Neuronal stem cell (in vitro differentiated cells): ENCODE measurements around the gene EXOC3L4.

Experiments used
- DNase-seq: peaks from one replicate; pipeline ENCODE4 v3.0.0-alpha.2; 2013; ENCODE audit warnings: low spot score
- H2AFZ ChIP-seq: one replicate; pipeline ENCODE4 v1.6.1; 2013; ENCODE audit warnings: mild to moderate bottlenecking, low read length, inconsistent platforms
- H2AK5ac ChIP-seq: 2 replicates; pipeline ENCODE4 v1.6.1; 2013; ENCODE audit warnings: low read depth, mild to moderate bottlenecking, inconsistent platforms, low read length, moderate library complexity, mixed read lengths
- H2BK120ac ChIP-seq: 2 replicates; pipeline ENCODE4 v1.6.1; 2013; ENCODE audit warnings: low read depth, mild to moderate bottlenecking, inconsistent platforms, low read length, moderate library complexity, mixed read lengths
- H2BK12ac ChIP-seq: one replicate; pipeline ENCODE4 v1.6.1; 2013; ENCODE audit warnings: low read length, inconsistent platforms
- H2BK15ac ChIP-seq: 2 replicates; pipeline ENCODE4 v1.6.1; 2013; ENCODE audit warnings: mild to moderate bottlenecking, low read length, inconsistent platforms, mixed read lengths
- H2BK5ac ChIP-seq: one replicate; pipeline ENCODE4 v1.6.1; 2013; ENCODE audit warnings: inconsistent platforms, mild to moderate bottlenecking, low read length, moderate library complexity
- H3K14ac ChIP-seq: one replicate; pipeline ENCODE4 v1.6.1; 2013; ENCODE audit warnings: low read length, inconsistent platforms
- H3K18ac ChIP-seq: 2 replicates; pipeline ENCODE4 v1.6.1; 2013; ENCODE audit warnings: low read length, inconsistent platforms
- H3K23ac ChIP-seq: 2 replicates; pipeline ENCODE4 v1.6.1; 2013; ENCODE audit warnings: low read depth, mild to moderate bottlenecking, mixed read lengths, low read length, inconsistent platforms; ENCODE audit not compliant: poor library complexity
- H3K27ac ChIP-seq: replicated peaks from 3 replicates; pipeline ENCODE4 v1.5.1; 2013; ENCODE audit warnings: low read length, inconsistent platforms
- H3K27me3 ChIP-seq, 3 experiments: 2 replicates each; pipeline ENCODE4 v1.6.1; 2013; ENCODE audit warnings: low read length in 3 of 3, mild to moderate bottlenecking in 2 of 3, inconsistent platforms in 1 of 3, low read depth in 1 of 3, mixed read lengths in 1 of 3, moderate library complexity in 1 of 3; ENCODE audit not compliant: control insufficient read depth in 3 of 3, insufficient read depth in 3 of 3
- H3K36me3 ChIP-seq, 2 donors: replicated peaks in 1 of 2; 2 replicates each; pipeline ENCODE4 v1.6.1; 2013; ENCODE audit warnings: low read length in 2 of 2; ENCODE audit not compliant: control insufficient read depth in 2 of 2, insufficient read depth in 2 of 2
- H3K4ac ChIP-seq: 2 replicates; pipeline ENCODE4 v1.6.1; 2013; ENCODE audit warnings: inconsistent platforms, mild to moderate bottlenecking, low read length, moderate library complexity
- H3K4me1 ChIP-seq, 2 donors: 1 replicate in 1 of 2; 2 replicates in 1 of 2; pipeline ENCODE4 v1.6.1; 2013; ENCODE audit warnings: low read length in 2 of 2, low read depth in 1 of 2; ENCODE audit not compliant: control insufficient read depth in 2 of 2, insufficient read depth in 1 of 2
- H3K4me2 ChIP-seq: one replicate; pipeline ENCODE4 v1.6.1; 2013; ENCODE audit warnings: mild to moderate bottlenecking, low read length, inconsistent platforms; ENCODE audit not compliant: insufficient read depth, poor library complexity, severe bottlenecking
- H3K4me3 ChIP-seq, 2 donors: 2 replicates each; pipeline ENCODE4 v1.5.1; 2013; ENCODE audit warnings: low read length in 2 of 2, mild to moderate bottlenecking in 2 of 2, inconsistent platforms in 1 of 2, moderate library complexity in 1 of 2
- H3K79me1 ChIP-seq: one replicate; pipeline ENCODE4 v1.6.1; 2013; ENCODE audit warnings: low read depth, mild to moderate bottlenecking, inconsistent platforms, low read length, moderate library complexity
- H3K9ac ChIP-seq: one replicate; pipeline ENCODE4 v1.6.1; 2013; ENCODE audit warnings: mild to moderate bottlenecking, low read depth, low read length, inconsistent platforms; ENCODE audit not compliant: poor library complexity
- H3K9me3 ChIP-seq, 2 donors: replicated peaks in 1 of 2; 2 replicates each; pipeline versions ENCODE3 to v1.6.1; 2013; ENCODE audit warnings: low read length in 2 of 2, mild to moderate bottlenecking in 2 of 2, inconsistent platforms in 1 of 2, low read depth in 1 of 2, mixed read lengths in 1 of 2, moderate library complexity in 1 of 2; ENCODE audit not compliant: control insufficient read depth in 2 of 2, insufficient read depth in 1 of 2
- H4K8ac ChIP-seq: one replicate; pipeline ENCODE4 v1.6.1; 2013; ENCODE audit warnings: low read depth, mild to moderate bottlenecking, inconsistent platforms, low read length, moderate library complexity
- H4K91ac ChIP-seq: one replicate; pipeline ENCODE4 v1.6.1; 2013; ENCODE audit warnings: low read length, low read depth, mild to moderate bottlenecking, inconsistent platforms; ENCODE audit not compliant: poor library complexity
- WGBS, 2 donors: extraction: QIAGEN DNeasy Blood & Tissue Kit; methylation state at CpG; one replicate each; pipeline ENCODE4 v1.1.7; 2013; ENCODE audit warnings: missing lambda C conversion rate in 2 of 2, mixed read lengths in 1 of 2; ENCODE audit not compliant: insufficient read length in 2 of 2, insufficient replicate concordance in 1 of 2; ENCODE audit errors: extremely low coverage in 2 of 2; 5-methylcytosine and 5-hydroxymethylcytosine counted together

Gene EXOC3L4

GRCh38 chr14:103137689-103138300, 43.3 kb downstream of the EXOC3L4 start:
- Histone ChIP-seq H3K36me3 (peaks cover 0 to 9% of the 10 kb centered on the region in 2 donors), H3K4me2 (peak overlapping the region; percentile 13), H3K4me1 (peaks cover 3 to 10% of the 10 kb centered on the region in 2 donors), H3K4ac (no peak overlapping the region), H2BK120ac (peak overlapping the region; percentile 48), H2BK12ac (peak overlapping the region; percentile 89), H3K4me3 (no peak overlapping the region), H4K91ac (no peak overlapping the region), H4K8ac (peak overlapping the region; percentile 86), H2BK5ac (peak overlapping the region; percentile 45), H2AK5ac (peak overlapping the region; percentile 82), H3K23ac (peak overlapping the region; percentile 26), H3K79me1 (no peaks in the 10 kb centered on the region), H3K9me3 (peaks cover 0 to 3% of the 10 kb centered on the region in 2 donors), H3K14ac (no peak overlapping the region), H2BK15ac (peak overlapping the region; percentile 69), H3K18ac (peak overlapping the region; percentile 90), H3K9ac (no peak overlapping the region), H3K27ac (no peak overlapping the region), H3K27me3 (peaks cover 0 to 64% (median 9%) of the 10 kb centered on the region in 3 experiments), H2AFZ (no peak overlapping the region)
- WGBS, 2 donors: no CpG with 5 or more reads among the region's 22 CpGs
- no peak for DNase-seq

- Histone ChIP-seq H3K9me3 (no peaks in the 10 kb centered on the region), H3K4me2 (peak overlapping the region; percentile 58), H3K14ac (no peak overlapping the region), H2BK15ac (peak overlapping the region; percentile 69), H4K91ac (no peak overlapping the region), H3K18ac (peak overlapping the region; percentile 90), H2BK12ac (peak overlapping the region; percentile 89), H3K36me3 (peaks cover 0 to 6% of the 10 kb centered on the region in 2 donors), H3K79me1 (no peaks in the 10 kb centered on the region), H3K27me3 (peaks cover 0 to 70% (median 9%) of the 10 kb centered on the region in 3 experiments), H3K4me3 (no peak overlapping the region), H2BK5ac (peak overlapping the region; percentile 45), H3K4me1 (peaks cover 3 to 13% of the 10 kb centered on the region in 2 donors), H3K27ac (no peak overlapping the region), H3K4ac (no peak overlapping the region), H2AK5ac (peak overlapping the region; percentile 82), H2BK120ac (peak overlapping the region; percentile 48), H3K9ac (peak overlapping the region; percentile 38), H4K8ac (peak overlapping the region; percentile 86), H2AFZ (peak overlapping the region; percentile 90), H3K23ac (no peak overlapping the region)
- WGBS, 2 donors: no CpG with 5 or more reads among the region's 66 CpGs
- DNase-seq: no peak
These were observed 44.0 kb downstream of the EXOC3L4 start for GRCh38 chr14:103138301-103139131.

GRCh38 chr14:103139132-103140025, 44.9 kb downstream of the EXOC3L4 start:
- Histone ChIP-seq H2BK15ac (no peak overlapping the region), H3K18ac (peak overlapping the region; percentile 90), H2AFZ (peak overlapping the region; percentile 90), H3K4me1 (peaks cover 3 to 14% of the 10 kb centered on the region in 2 donors), H3K79me1 (no peaks in the 10 kb centered on the region), H3K27me3 (peaks cover 0 to 66% (median 9%) of the 10 kb centered on the region in 3 experiments), H3K4me2 (peak overlapping the region; percentile 58), H2BK5ac (peak overlapping the region; percentile 45), H3K9me3 (no peaks in the 10 kb centered on the region), H4K91ac (no peak overlapping the region), H2BK120ac (no peak overlapping the region), H4K8ac (no peak overlapping the region), H3K27ac (no peak overlapping the region), H3K14ac (no peak overlapping the region), H3K4me3 (no peak overlapping the region), H3K9ac (peak overlapping the region; percentile 38), H3K36me3 (no peaks in the 10 kb centered on the region), H2BK12ac (no peak overlapping the region), H2AK5ac (no peak overlapping the region), H3K4ac (no peak overlapping the region), H3K23ac (no peak overlapping the region)
- WGBS, 2 donors: no CpG with 5 or more reads among the region's 29 CpGs
- DNase-seq: no peak
